Uterus (tissue), 2 donors: ENCODE measurements around the gene TMEM169.

Experiments used
- CTCF ChIP-seq, 4 experiments: fragments of 200-600 bp in 2 of 4; fragments of 450-650 bp in 2 of 4; sonication (generic) in 2 of 4; IDR thresholded peaks; one replicate each; pipeline ENCODE4 v1.5.1; 2016 to 2019; ENCODE audit warnings: antibody characterized with exemption in 4 of 4, mild to moderate bottlenecking in 2 of 4, moderate library complexity in 1 of 4
- POLR2A ChIP-seq, 2 donors: fragments of 450-650 bp; IDR thresholded peaks; one replicate each; pipeline ENCODE4 v1.6.1; 2016; ENCODE audit warnings: antibody characterized with exemption in 2 of 2, mild to moderate bottlenecking in 1 of 2, moderate library complexity in 1 of 2

- TF ChIP-seq CTCF (IDR thresholded peaks at IDR 0.05) (no peak), POLR2A (IDR thresholded peaks at IDR 0.05) (no peak)
Observed at GRCh38 chr2:216142540-216142939, 60.8 kb downstream of the TMEM169 start.
